Activated T-helper 17 cell treated with anti-CD3 and anti-CD28 coated beads, Interleukin-2, amount 50 U/mL, for 72 hours (primary cell): ENCODE results near the gene DNAH14. TPM values are rescaled to one million over a fixed set of nuclear protein-coding genes. Genes with fewer than 3 reads are reported as not detected.
A peak's percentile ranks its signal among the peaks of the same experiment; 100 is the strongest.
"Not testable (repeated sequence)": the region's sequence is repeated elsewhere in the genome, so short reads cannot be mapped to it uniquely, and the experiment has no call there.

Experiments used
- ATAC-seq: fragments of 150-1000 bp; cut with Tn5 transposase; replicated peaks from 2 replicates; pipeline ENCODE4 v1.10.0; 2021; ENCODE audit warnings: mild to moderate bottlenecking, moderate library complexity
- H3K27ac Mint-ChIP-seq: one replicate; pipeline ENCODE4 v1.8.0; 2022; ENCODE audit warnings: mixed read lengths
- H3K27me3 Mint-ChIP-seq: one replicate; pipeline ENCODE4 v1.8.0; 2022; ENCODE audit warnings: mixed read lengths
- H3K36me3 Mint-ChIP-seq: one replicate; pipeline ENCODE4 v1.8.0; 2022; ENCODE audit warnings: low read depth, mild to moderate bottlenecking, mixed read lengths
- H3K4me1 Mint-ChIP-seq: one replicate; pipeline ENCODE4 v1.8.0; 2022; ENCODE audit warnings: mixed read lengths
- H3K4me3 Mint-ChIP-seq: one replicate; pipeline ENCODE4 v1.8.0; 2022; ENCODE audit warnings: mild to moderate bottlenecking, mixed read lengths
- H3K9me3 Mint-ChIP-seq: one replicate; pipeline ENCODE4 v1.8.0; 2022; ENCODE audit warnings: mixed read lengths
- total RNA-seq, 2 donors: library from RNA; stranded (reverse); gene quantifications; one replicate each; pipeline ENCODE4 v1.2.3, GENCODE V29; 2022

Gene DNAH14
- total RNA-seq, 2 donors from 2014 or later, result 0.16 to 2.2 TPM

DNA sequence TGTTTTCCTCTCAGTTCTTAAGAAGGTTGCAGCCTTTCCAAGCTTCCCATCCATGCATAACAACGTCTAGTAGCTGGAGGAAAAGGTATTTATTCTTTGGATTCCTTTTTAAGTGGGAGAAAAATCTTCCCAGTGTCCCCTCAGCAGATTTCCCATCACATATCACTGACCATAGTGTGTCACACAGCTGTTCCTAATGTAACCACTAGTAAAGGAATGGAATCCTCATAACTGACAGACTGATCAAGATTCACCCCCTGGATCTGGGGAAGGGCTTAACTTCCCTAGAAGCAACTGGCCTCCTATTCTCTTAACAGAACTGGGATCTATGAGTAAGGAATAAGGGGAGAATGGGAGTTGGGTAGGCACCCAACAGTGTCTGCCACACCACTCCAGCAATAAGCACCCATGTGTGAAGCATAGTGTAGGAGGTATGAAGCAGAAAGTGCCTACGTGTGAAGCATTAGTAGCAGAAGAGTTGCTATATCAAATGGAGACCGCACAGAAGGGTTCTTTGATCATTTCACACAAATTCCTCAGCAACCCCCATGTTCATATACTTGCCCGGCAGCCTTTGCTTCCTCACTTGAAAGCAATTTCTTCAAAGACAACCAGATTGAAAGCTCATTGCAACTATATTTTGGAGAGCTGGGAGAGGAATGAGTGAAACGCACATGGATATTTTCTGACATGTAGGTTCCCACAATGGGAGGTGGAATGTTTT is 28.2 kb upstream of the DNAH14 start:
- H3K9me3 Mint-ChIP-seq, result peaks cover 9% of the 10 kb centered on the region
- no peaks in the 10 kb centered on the region for H3K36me3 Mint-ChIP-seq
- no peaks in the 10 kb centered on the region for H3K4me1 Mint-ChIP-seq
- no peak for ATAC-seq
- H3K27me3 Mint-ChIP-seq, result peaks cover 39% of the 10 kb centered on the region
- H3K27ac Mint-ChIP-seq, result no peak overlapping the region
- H3K4me3 Mint-ChIP-seq, result no peak overlapping the region

DNA sequence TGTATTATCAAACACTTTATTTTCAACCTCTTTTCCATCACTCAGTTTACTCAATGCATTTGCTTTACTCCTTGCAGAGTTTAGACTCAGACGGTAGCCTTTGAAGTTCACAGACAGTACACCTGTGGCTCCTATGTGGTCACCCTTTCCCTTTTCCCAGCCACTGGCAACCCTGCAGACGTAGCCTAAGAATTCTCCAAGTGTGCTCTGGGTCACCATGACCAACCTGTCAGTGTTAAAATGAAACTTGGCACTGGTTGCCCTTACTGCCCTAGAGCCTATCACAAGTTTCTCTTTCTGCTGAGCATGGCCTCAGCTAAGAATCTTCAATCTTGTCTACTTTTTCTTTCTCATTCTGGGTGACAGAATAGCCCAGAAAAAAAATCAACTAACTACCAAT is 25.5 kb upstream of the DNAH14 start:
- Mint-ChIP-seq H3K9me3 (no peaks in the 10 kb centered on the region), H3K27me3 (peaks cover 46% of the 10 kb centered on the region), H3K27ac (no peak overlapping the region), H3K36me3 (no peaks in the 10 kb centered on the region), H3K4me3 (no peak overlapping the region), H3K4me1 (no peaks in the 10 kb centered on the region)
- no peak for ATAC-seq

DNA sequence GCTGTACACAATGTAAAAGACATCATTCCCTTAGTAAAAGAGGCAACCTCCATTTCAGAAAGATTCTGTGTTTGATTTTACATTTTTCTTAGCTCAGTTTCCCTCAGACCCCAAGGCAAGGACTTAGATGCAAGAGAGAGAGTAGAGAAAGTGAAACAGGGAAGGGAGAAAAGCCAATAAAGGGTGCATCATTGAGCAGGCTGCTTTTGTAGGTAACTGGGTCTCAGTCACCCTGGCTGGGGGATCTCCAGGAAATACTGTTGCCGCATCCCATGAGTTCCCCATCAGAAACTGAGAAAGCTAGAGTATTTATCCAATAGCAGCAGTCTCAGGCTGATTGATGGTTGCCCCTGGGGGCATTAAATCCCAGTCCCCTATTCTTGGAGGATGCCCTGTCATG is 23.1 kb upstream of the DNAH14 start:
- Mint-ChIP-seq H3K4me3 (no peak overlapping the region), H3K4me1 (no peaks in the 10 kb centered on the region), H3K9me3 (peaks cover 6% of the 10 kb centered on the region), H3K27ac (no peak overlapping the region), H3K27me3 (peaks cover 42% of the 10 kb centered on the region), H3K36me3 (no peaks in the 10 kb centered on the region)
- ATAC-seq, result no peak

DNA sequence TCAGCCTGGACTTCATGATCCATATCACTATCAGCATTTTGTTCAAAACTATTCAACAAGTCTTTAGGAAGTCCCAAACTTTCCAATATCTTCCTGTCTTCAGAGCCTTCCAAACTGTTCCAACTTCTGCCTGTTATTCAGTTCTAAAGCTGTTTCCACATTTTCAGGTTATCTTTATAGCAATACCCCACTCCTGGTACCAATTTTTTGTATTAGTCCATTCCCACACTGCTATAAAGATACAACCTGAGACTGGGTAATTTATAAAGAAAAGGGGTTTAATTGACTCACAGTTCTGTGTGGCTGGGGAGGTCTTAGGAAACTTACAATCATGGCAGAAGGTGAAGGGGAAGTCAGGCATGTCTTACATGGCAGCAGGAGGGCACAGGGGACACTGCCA is 18.3 kb upstream of the DNAH14 start:
- Mint-ChIP-seq H3K27me3 (peaks cover 18% of the 10 kb centered on the region), H3K36me3 (no peaks in the 10 kb centered on the region)

DNA sequence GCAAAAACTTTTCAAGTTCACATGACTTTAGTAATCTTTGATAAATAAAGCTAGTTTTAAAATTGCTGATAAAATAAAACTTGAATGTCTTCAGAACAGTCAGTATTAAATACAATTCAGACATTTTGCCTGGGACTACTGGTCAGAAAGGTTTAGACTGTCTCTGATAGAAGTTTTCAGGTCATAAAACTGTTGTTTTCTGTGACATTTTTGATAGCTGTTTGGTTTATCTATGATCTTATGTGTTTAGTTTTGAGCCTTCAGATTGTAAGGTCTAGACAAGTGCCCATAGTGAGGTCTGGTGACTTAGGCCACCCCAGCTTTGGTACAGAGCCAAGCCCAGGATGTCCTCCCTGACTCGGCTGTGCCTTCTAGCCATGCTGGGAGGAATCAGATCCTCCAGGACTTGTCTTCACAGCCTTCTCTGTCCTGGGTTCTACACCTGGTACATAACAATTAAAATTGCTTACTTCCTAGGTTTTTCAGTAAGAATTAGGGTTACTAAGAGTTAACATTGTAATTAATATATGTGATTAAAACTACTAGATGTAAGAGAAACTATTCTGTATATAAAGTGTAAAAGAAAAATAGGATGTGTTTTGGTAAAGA is 15.1 kb upstream of the DNAH14 start:
- Mint-ChIP-seq H3K9me3 (peaks cover 15% of the 10 kb centered on the region), H3K27ac (no peak overlapping the region), H3K4me3 (no peak overlapping the region), H3K36me3 (no peaks in the 10 kb centered on the region), H3K27me3 (peaks cover 20% of the 10 kb centered on the region), H3K4me1 (no peaks in the 10 kb centered on the region)
- ATAC-seq, result no peak

More for the DNA sequence above, 18.3 kb upstream of the DNAH14 start:
- ATAC-seq, result no peak
- Mint-ChIP-seq H3K4me1 (no peaks in the 10 kb centered on the region), H3K9me3 (peaks cover 15% of the 10 kb centered on the region), H3K27ac (no peak overlapping the region), H3K4me3 (no peak overlapping the region)

DNA sequence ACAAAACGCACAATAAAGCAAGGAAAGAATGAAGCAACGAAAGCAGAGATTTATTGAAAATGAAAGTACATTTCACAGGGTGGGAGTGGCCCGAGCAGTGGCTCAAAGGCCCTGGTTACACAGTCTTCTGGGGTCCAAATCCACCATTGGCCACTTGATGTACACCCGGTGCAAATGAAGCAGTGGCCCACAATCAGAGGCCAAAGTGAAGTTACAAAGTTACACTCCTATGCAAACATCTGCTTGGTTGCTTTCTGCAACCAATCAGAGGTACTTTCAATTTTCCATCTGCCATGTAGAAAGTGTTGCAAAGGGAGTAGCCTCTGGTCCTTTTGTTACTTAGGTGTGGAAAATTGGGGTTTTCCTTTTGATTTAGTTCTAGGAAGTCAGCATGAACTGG is 10.0 kb upstream of the DNAH14 start:
- H3K9me3 Mint-ChIP-seq, result no peaks in the 10 kb centered on the region
- no peaks in the 10 kb centered on the region for H3K36me3 Mint-ChIP-seq
- no peaks in the 10 kb centered on the region for H3K4me1 Mint-ChIP-seq
- no peak for ATAC-seq
- H3K27ac Mint-ChIP-seq, result no peak overlapping the region
- H3K27me3 Mint-ChIP-seq, result peaks cover 20% of the 10 kb centered on the region
- no peak overlapping the region for H3K4me3 Mint-ChIP-seq

DNA sequence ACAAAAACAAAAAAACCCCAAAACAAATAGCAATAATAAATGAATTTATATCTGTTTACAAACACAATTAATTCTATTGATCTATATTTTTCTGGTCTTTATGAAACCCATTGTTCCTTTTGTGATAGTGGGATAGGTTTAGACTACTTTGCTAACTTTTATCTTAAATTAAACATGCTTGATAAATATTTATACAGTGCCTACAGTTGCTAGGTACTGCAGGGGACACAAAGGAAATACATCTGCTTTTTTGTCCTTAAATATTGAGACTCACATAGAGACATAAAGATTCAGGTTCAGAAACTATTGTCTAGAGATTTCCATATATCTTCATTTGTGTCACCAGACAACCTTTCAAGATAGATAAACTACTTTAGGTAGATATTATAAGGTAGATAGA is 8.5 kb upstream of the DNAH14 start:
- no peak for ATAC-seq
- Mint-ChIP-seq H3K4me3 (no peak overlapping the region), H3K27ac (no peak overlapping the region), H3K27me3 (peaks cover 20% of the 10 kb centered on the region), H3K4me1 (no peaks in the 10 kb centered on the region), H3K9me3 (no peaks in the 10 kb centered on the region), H3K36me3 (no peaks in the 10 kb centered on the region)

DNA sequence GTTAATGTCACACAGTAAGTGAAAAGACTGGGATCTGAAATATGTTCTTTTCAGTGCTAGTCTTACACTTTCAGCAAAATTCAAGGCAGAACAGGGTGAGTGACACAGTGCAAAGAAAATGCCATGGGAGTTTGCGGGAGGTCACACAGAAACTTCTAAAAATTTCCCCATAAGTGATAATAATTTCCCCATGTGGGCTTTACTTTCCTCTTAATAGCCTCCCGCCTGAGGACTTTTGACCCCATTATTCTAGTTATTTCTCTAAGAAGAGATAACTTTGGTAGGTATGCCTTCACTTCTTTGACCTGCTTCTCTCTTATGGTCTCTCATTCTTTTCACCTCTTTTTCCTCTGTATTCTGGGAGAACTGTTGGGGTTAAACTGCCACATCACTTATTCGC is 8.1 kb upstream of the DNAH14 start:
- Mint-ChIP-seq H3K36me3 (no peaks in the 10 kb centered on the region), H3K27ac (no peak overlapping the region), H3K27me3 (peaks cover 20% of the 10 kb centered on the region), H3K4me3 (no peak overlapping the region), H3K4me1 (no peaks in the 10 kb centered on the region), H3K9me3 (no peaks in the 10 kb centered on the region)
- no peak for ATAC-seq

DNA sequence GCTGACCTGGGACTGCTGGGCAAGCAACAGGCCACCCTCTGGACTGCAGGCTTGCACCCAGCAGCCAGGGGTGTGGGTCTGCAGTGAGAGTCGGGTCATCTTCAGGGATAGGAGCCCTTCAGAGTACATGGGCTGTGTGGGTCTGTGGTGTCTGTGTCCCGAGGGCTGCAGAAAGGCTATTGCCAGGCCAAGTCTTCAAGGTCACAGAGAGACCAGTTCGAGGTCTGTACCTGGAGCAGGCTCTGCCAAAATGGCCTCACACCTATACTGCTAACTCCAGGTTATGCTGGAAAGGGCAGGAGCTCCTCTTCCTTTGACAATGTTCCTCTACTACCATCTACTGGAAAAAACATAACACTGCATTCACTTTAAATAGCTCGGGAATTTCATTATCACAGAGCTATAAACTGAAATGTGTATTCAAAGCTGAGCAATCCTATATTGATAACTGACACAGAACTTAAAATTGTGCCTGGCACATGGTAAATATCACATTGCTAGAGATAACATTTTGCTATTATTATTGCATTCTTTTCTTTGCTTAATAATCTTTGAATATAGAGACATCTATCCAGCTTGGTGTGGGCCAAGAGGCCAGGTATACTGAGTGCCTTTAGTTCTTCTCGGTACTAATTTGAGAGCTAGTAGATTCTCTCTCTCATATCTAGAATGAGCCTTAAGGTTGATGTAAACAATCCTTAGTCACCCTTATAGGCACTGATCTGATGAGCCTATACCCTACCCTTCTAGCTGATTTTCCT is 6.9 kb upstream of the DNAH14 start:
- H3K4me1 Mint-ChIP-seq, result no peaks in the 10 kb centered on the region
- H3K27ac Mint-ChIP-seq, result no peak overlapping the region
- H3K4me3 Mint-ChIP-seq, result no peak overlapping the region
- peak; percentile 39 for ATAC-seq
- no peaks in the 10 kb centered on the region for H3K9me3 Mint-ChIP-seq
- no peaks in the 10 kb centered on the region for H3K36me3 Mint-ChIP-seq
- H3K27me3 Mint-ChIP-seq, result peaks cover 20% of the 10 kb centered on the region

DNA sequence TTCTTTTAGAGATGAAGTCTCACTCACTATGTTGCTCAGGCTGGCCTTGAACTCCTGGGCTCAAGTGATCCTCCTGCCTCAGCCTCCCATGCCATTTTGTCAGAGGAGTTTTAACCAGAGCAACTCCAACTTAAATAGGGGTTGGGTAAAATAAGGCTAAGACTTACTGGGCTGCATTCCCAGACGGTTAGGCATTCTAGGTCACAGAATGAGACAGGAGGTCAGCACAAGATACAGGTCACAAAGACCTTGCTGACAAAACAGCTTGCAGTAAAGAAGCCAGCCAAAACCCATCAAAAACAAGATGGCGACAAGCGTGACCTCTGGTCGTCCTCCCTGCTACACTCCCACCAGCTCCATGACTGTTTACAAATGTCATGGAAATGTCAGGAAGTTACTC is 5.7 kb upstream of the DNAH14 start:
- H3K4me1 Mint-ChIP-seq, result no peaks in the 10 kb centered on the region
- no peak overlapping the region for H3K27ac Mint-ChIP-seq
- H3K9me3 Mint-ChIP-seq, result no peaks in the 10 kb centered on the region
- ATAC-seq, result no peak
- peaks cover 14% of the 10 kb centered on the region for H3K27me3 Mint-ChIP-seq
- H3K4me3 Mint-ChIP-seq, result no peak overlapping the region
- H3K36me3 Mint-ChIP-seq, result no peaks in the 10 kb centered on the region

DNA sequence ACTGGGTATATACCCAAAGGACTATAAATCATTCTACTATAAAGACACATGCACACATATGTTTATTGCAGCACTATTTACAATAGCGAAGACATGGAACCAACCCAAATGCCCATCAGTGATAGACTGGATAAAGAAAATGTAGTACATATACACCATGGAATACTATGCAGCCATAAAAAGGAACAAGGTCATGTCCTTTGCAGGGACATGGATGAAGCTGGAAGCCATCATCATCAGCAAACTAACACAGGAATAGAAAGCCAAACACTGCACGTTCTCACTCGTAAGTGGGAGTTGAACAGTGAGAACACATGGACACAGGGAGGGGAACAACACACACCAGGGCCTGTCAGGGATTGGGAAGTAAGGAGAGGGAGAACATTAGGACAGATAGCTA is 1.8 kb upstream of the DNAH14 start:
- ATAC-seq, H3K36me3 Mint-ChIP-seq, H3K4me1 Mint-ChIP-seq, H3K4me3 Mint-ChIP-seq, H3K27ac Mint-ChIP-seq, H3K9me3 Mint-ChIP-seq: not testable (repeated sequence)
- peaks cover 22% of the 10 kb centered on the region for H3K27me3 Mint-ChIP-seq

DNA sequence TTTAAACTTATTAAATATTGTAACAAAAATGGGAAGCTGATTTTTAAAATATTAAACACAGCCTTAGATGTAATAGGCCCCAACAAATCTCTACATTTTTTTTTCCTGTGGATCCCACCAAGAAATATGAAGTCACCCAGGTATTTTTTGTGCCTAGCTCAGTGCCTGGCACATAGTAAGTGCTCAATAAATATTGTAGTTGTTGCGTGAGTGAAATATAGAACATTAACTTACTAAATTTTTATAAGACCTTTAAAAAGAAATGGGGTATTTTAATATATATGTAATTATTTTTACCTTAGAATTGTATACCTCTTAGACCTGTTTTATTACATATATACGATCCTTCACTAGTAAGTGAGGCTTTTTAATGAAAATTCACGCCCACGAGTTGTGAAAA is 569 bp upstream of the DNAH14 start:
- peaks cover 11% of the 10 kb centered on the region for H3K9me3 Mint-ChIP-seq

DNA sequence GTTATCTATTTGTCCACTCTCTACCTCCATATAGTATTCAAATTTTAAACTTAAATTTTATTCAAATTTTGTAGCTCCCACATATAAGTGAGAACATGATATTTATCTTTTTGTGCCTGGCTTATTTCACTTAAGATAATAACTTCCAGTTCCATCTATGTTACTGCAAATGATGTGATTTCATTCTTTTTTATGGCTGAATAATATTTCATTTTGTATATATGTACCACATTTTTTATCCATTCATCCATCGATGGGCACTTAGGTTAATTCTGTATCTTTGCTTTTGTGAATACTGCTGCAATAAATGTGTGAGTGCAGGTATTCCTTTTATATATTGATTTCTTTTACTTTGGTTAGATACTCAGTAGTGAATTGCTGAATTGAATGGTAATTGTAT is 2.1 kb downstream of the DNAH14 start:
- Mint-ChIP-seq H3K36me3 (peaks cover 6% of the 10 kb centered on the region), H3K4me3 (no peak overlapping the region), H3K27me3 (peaks cover 46% of the 10 kb centered on the region), H3K4me1 (no peaks in the 10 kb centered on the region), H3K9me3 (peaks cover 30% of the 10 kb centered on the region), H3K27ac (no peak overlapping the region)
- no peak for ATAC-seq

More for the DNA sequence above, 569 bp upstream of the DNAH14 start:
- ATAC-seq, result no peak
- Mint-ChIP-seq H3K4me1 (no peaks in the 10 kb centered on the region), H3K36me3 (peaks cover 6% of the 10 kb centered on the region), H3K4me3 (peak overlapping the region; percentile 40), H3K27ac (no peak overlapping the region), H3K27me3 (peaks cover 32% of the 10 kb centered on the region)

DNA sequence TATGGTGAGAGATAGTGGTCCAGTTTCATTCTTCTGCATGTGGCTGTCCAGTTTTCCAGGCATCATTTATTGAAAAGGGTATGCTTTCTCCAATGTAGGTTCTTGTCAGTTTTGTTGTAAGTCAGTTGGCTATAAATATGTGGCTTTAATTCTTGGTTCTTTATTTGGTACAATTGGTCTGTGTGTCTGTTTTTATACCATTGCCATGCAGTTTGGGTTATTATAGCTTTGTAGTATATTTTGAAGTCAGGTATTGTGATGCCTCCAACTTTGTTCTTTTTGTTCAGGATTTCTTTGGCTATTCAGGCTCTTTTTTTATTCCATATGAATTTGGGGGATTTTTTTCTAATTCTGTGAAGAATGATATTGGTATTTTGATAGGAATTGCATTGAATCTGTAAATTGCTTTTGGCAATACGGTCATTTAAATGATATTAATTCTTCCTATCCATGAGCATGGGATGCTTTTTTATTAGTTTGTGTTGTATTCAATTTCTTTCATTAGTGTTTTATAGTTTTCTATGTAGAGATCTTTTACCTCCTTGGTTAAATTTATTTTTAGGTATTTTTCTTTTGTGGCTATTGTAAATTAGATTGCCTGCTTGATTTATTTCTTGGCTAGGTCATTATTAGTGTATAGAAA is 3.3 kb downstream of the DNAH14 start:
- peaks cover 6% of the 10 kb centered on the region for H3K36me3 Mint-ChIP-seq
- no peak overlapping the region for H3K4me3 Mint-ChIP-seq
- no peak overlapping the region for H3K27ac Mint-ChIP-seq
- H3K27me3 Mint-ChIP-seq, result peaks cover 44% of the 10 kb centered on the region
- no peak for ATAC-seq
- peaks cover 30% of the 10 kb centered on the region for H3K9me3 Mint-ChIP-seq
- H3K4me1 Mint-ChIP-seq, result no peaks in the 10 kb centered on the region
